Fibroblast of lung (primary cell): Measurements from ENCODE around the gene GALNT8. TPM values are rescaled to one million over a fixed set of nuclear protein-coding genes. Genes with fewer than 3 reads are reported as not detected.

Experiments
- DNase-seq, 2 donors: peaks; one replicate each; pipeline versions ENCODE4 v3.0.0 to v3.0.0-alpha.2; 2010; ENCODE audit warnings: low read depth in 2 of 2
- H2AFZ ChIP-seq: 2 replicates; pipeline ENCODE4 v1.5.1; 2012; ENCODE audit warnings: low read length, control low read depth, inconsistent platforms
- H3K27ac ChIP-seq: 2 replicates; pipeline ENCODE4 v1.5.1; 2011; ENCODE audit warnings: low read length, control low read depth; ENCODE audit not compliant: insufficient read depth
- H3K27me3 ChIP-seq: 2 replicates; pipeline ENCODE4 v1.5.1; 2011; ENCODE audit warnings: mild to moderate bottlenecking, low read length; ENCODE audit not compliant: control insufficient read depth, insufficient read depth
- H3K36me3 ChIP-seq: 2 replicates; pipeline ENCODE4 v1.5.1; 2011; ENCODE audit warnings: low read length; ENCODE audit not compliant: control insufficient read depth, insufficient read depth
- H3K4me1 ChIP-seq: 2 replicates; pipeline ENCODE4 v1.5.1; 2011; ENCODE audit warnings: low read length; ENCODE audit not compliant: control insufficient read depth, insufficient read depth; ENCODE audit errors: extremely low read depth
- H3K4me2 ChIP-seq: 2 replicates; pipeline ENCODE4 v1.5.1; 2011; ENCODE audit warnings: low read length, control low read depth; ENCODE audit not compliant: insufficient read depth; ENCODE audit errors: extremely low read depth
- H3K4me3 ChIP-seq, 4 experiments: fragments of 200-600 bp in 1 of 4; sonication (generic) in 1 of 4; replicated peaks in 1 of 4; 2 replicates each; pipeline ENCODE4 v1.5.1; 2011 to 2016; ENCODE audit warnings: low read length in 4 of 4, low read depth in 3 of 4, mild to moderate bottlenecking in 3 of 4, control low read depth in 2 of 4, inconsistent platforms in 1 of 4, mixed read lengths in 1 of 4; ENCODE audit not compliant: insufficient read depth in 1 of 4; ENCODE audit errors: control extremely low read depth in 1 of 4
- H3K79me2 ChIP-seq: 2 replicates; pipeline ENCODE4 v1.5.1; 2012; ENCODE audit warnings: mild to moderate bottlenecking, low read length, inconsistent platforms; ENCODE audit not compliant: control insufficient read depth, insufficient read depth
- H3K9ac ChIP-seq: 2 replicates; pipeline ENCODE4 v1.5.1; 2011; ENCODE audit warnings: mild to moderate bottlenecking, low read length, control low read depth; ENCODE audit not compliant: insufficient read depth
- H3K9me3 ChIP-seq: 2 replicates; pipeline ENCODE4 v1.5.1; 2012; ENCODE audit warnings: low read depth, low read length; ENCODE audit not compliant: control insufficient read depth, insufficient read depth
- H4K20me1 ChIP-seq: 2 replicates; pipeline ENCODE4 v1.5.1; 2011; ENCODE audit warnings: low read length; ENCODE audit not compliant: control insufficient read depth, insufficient read depth; ENCODE audit errors: extremely low read depth
- CTCF ChIP-seq, 2 donors: IDR thresholded peaks in 1 of 2; conservative IDR thresholded peaks in 1 of 2; 1 replicate in 1 of 2; 2 replicates in 1 of 2; pipeline ENCODE4 v1.5.1; 2011 to 2012; ENCODE audit warnings: low read length in 2 of 2, control low read depth in 1 of 2, inconsistent platforms in 1 of 2, low read depth in 1 of 2, mild to moderate bottlenecking in 1 of 2
- EZH2 ChIP-seq: IDR thresholded peaks from 2 replicates; pipeline ENCODE4 v1.5.1; 2012; ENCODE audit warnings: low read length, control low read depth, mild to moderate bottlenecking; ENCODE audit errors: missing control alignments
- polyA plus RNA-seq, 2 donors: library from polyadenylated mRNA; depleted of rRNA in 1 of 2; stranded (reverse) in 1 of 2; unstranded in 1 of 2; fragments of >200 nt; gene quantifications; 2 replicates each; pipeline ENCODE4 v1.2.1, GENCODE V29; 2011 to 2012; ENCODE audit warnings: missing spikeins in 1 of 2
- total RNA-seq: library from RNA; depleted of rRNA; stranded (reverse); fragments of >200 nt; gene quantifications from 2 replicates; pipeline ENCODE4 v1.2.1, GENCODE V29; 2014

GALNT8 gene
- total and polyA plus RNA-seq, 2 donors (not counting 1 experiment from before 2014, with no cell fraction given): under 0.01 TPM; not detected in 1

GRCh38 chr12:4701395-4702190 lies 18.6 kb upstream of the GALNT8 start:
- no peak overlapping the region for H3K9ac ChIP-seq
- no peaks in the 10 kb centered on the region for H3K4me1 ChIP-seq
- no peaks in the 10 kb centered on the region for H4K20me1 ChIP-seq
- H3K9me3 ChIP-seq: no peaks in the 10 kb centered on the region
- no peaks in the 10 kb centered on the region for H3K27me3 ChIP-seq
- H3K36me3 ChIP-seq: no peaks in the 10 kb centered on the region
- peak; percentile 9 to 38 for DNase-seq
- TF ChIP-seq EZH2: no peak
- TF ChIP-seq CTCF (conservative IDR thresholded peaks at IDR 0.05 in 1 of 2, IDR thresholded peaks at IDR 0.05 in 1 of 2; ENCODE audit: low read depth in 1 of 2, low read length in 2 of 2): no peak
- H3K4me2 ChIP-seq: no peak overlapping the region
- H3K27ac ChIP-seq: no peak overlapping the region
- no peak overlapping the region for H3K4me3 ChIP-seq
- H3K79me2 ChIP-seq: no peaks in the 10 kb centered on the region
- H2AFZ ChIP-seq: no peak overlapping the region

GRCh38 chr12:4703676-4704075 lies 16.5 kb upstream of the GALNT8 start:
- no peak for TF ChIP-seq CTCF (conservative IDR thresholded peaks at IDR 0.05 in 1 of 2, IDR thresholded peaks at IDR 0.05 in 1 of 2; ENCODE audit: low read depth in 1 of 2, low read length in 2 of 2)
- DNase-seq: no peak
- H3K9me3 ChIP-seq: no peaks in the 10 kb centered on the region
- H3K4me3 ChIP-seq: no peak overlapping the region
- H3K27ac ChIP-seq: no peak overlapping the region
- H3K36me3 ChIP-seq: no peaks in the 10 kb centered on the region
- H3K79me2 ChIP-seq: no peaks in the 10 kb centered on the region
- H3K4me1 ChIP-seq: no peaks in the 10 kb centered on the region
- H2AFZ ChIP-seq: no peak overlapping the region
- no peaks in the 10 kb centered on the region for H4K20me1 ChIP-seq
- no peak overlapping the region for H3K4me2 ChIP-seq
- H3K9ac ChIP-seq: no peak overlapping the region
- no peaks in the 10 kb centered on the region for H3K27me3 ChIP-seq

GRCh38 chr12:4705824-4706223 lies 14.4 kb upstream of the GALNT8 start:
- Histone ChIP-seq H3K27ac (no peak overlapping the region), H3K9ac (no peak overlapping the region), H4K20me1 (no peaks in the 10 kb centered on the region), H3K36me3 (no peaks in the 10 kb centered on the region), H3K9me3 (no peaks in the 10 kb centered on the region), H2AFZ (no peak overlapping the region), H3K4me2 (no peak overlapping the region), H3K79me2 (no peaks in the 10 kb centered on the region), H3K4me3 (no peak overlapping the region), H3K4me1 (no peaks in the 10 kb centered on the region), H3K27me3 (no peaks in the 10 kb centered on the region)
- TF ChIP-seq CTCF (conservative IDR thresholded peaks at IDR 0.05 in 1 of 2, IDR thresholded peaks at IDR 0.05 in 1 of 2; ENCODE audit: low read depth in 1 of 2, low read length in 2 of 2): no peak
- TF ChIP-seq EZH2: no peak
- no peak for DNase-seq
